A673 (cell line): ENCODE results near the gene ADARB2. TPM values are rescaled to one million over a fixed set of nuclear protein-coding genes. Genes with fewer than 3 reads are reported as not detected.

Source experiments
- BruUV-seq: library from RNA; stranded (reverse); fragments of 400-500 nt; replicated peaks from 2 replicates; lab custom pipeline; 2021; lab: Mats Ljungman, UMichigan
- CTCF ChIA-PET: fragments of 300-600 bp; sonication (Branson Sonifier 250); formaldehyde crosslinking; loops from one replicate; lab custom pipeline; 2022; ENCODE audit warnings: antibody characterized with exemption; lab: Charles Lee
- POLR2A ChIA-PET: fragments of 300-600 bp; sonication (Branson Sonifier 250); formaldehyde crosslinking; loops from one replicate; lab custom pipeline; 2022; ENCODE audit warnings: antibody characterized with exemption; ENCODE audit not compliant: low non-redundant PET; lab: Charles Lee
- DNase-seq: peaks from one replicate; pipeline ENCODE4 v3.0.0-alpha.2; 2015; ENCODE audit warnings: low spot score
- H3K27ac ChIP-seq: fragments of 200-600 bp; sonication (generic); 2 replicates; pipeline ENCODE4 v1.5.1; 2016; ENCODE audit warnings: mixed run types, low read depth, mild to moderate bottlenecking, mixed read lengths, antibody characterized with exemption, low read length; ENCODE audit not compliant: poor library complexity, severe bottlenecking
- H3K27me3 ChIP-seq: fragments of 200-600 bp; sonication (generic); replicated peaks from 2 replicates; pipeline ENCODE4 v1.6.1; 2017; ENCODE audit warnings: mixed run types, low read depth, mild to moderate bottlenecking, mixed read lengths, antibody characterized with exemption, low read length; ENCODE audit not compliant: insufficient read depth, poor library complexity
- H3K36me3 ChIP-seq: fragments of 200-600 bp; sonication (generic); 2 replicates; pipeline ENCODE4 v1.6.1; 2016; ENCODE audit warnings: mixed run types, mild to moderate bottlenecking, mixed read lengths, antibody characterized with exemption, low read length; ENCODE audit not compliant: insufficient read depth, poor library complexity, severe bottlenecking
- H3K4me1 ChIP-seq: fragments of 200-600 bp; sonication (generic); 2 replicates; pipeline ENCODE4 v1.6.1; 2017; ENCODE audit warnings: mixed run types, mild to moderate bottlenecking, mixed read lengths, antibody characterized with exemption, low read length; ENCODE audit not compliant: insufficient read depth, poor library complexity, severe bottlenecking
- H3K4me3 ChIP-seq: fragments of 200-600 bp; sonication (generic); 2 replicates; pipeline ENCODE4 v1.5.1; 2016; ENCODE audit warnings: low read depth, mixed run types, mild to moderate bottlenecking, mixed read lengths, low read length; ENCODE audit not compliant: poor library complexity, severe bottlenecking
- H3K9me3 ChIP-seq: fragments of 200-600 bp; sonication (generic); 2 replicates; pipeline ENCODE4 v1.6.1; 2016; ENCODE audit warnings: mixed run types, low read depth, mild to moderate bottlenecking, mixed read lengths, antibody characterized with exemption, low read length; ENCODE audit not compliant: poor library complexity, severe bottlenecking
- EZH2 ChIP-seq: fragments of 200-600 bp; sonication (generic); IDR thresholded peaks from 2 replicates; pipeline ENCODE4 v1.6.1; 2017; ENCODE audit warnings: borderline replicate concordance, low read depth, mild to moderate bottlenecking, mixed read lengths, antibody characterized with exemption, low read length; ENCODE audit not compliant: poor library complexity, severe bottlenecking
- intact Hi-C: fragments of 100-400 bp; cut with micrococcal nuclease; formaldehyde crosslinking; loops from one replicate; pipeline ENCODE4 v1.10.0; 2022; ENCODE audit not compliant: unreplicated experiment
- total RNA-seq: library from RNA; stranded (reverse); gene quantifications from 2 replicates; pipeline ENCODE4 v1.2.3, GENCODE V29; 2021
- TF ChIP-seq, protein P1 (sequence below): fragments of 300-800, 200-600 bp; sonication (generic); conservative IDR thresholded peaks from 2 replicates; pipeline ENCODE4 v1.5.1; 2017; ENCODE audit warnings: low read depth, mild to moderate bottlenecking, antibody characterized with exemption, low read length, moderate library complexity, mixed read lengths

The ADARB2 gene
- total RNA-seq, 1 experiment from 2014 or later = not detected

DNA sequence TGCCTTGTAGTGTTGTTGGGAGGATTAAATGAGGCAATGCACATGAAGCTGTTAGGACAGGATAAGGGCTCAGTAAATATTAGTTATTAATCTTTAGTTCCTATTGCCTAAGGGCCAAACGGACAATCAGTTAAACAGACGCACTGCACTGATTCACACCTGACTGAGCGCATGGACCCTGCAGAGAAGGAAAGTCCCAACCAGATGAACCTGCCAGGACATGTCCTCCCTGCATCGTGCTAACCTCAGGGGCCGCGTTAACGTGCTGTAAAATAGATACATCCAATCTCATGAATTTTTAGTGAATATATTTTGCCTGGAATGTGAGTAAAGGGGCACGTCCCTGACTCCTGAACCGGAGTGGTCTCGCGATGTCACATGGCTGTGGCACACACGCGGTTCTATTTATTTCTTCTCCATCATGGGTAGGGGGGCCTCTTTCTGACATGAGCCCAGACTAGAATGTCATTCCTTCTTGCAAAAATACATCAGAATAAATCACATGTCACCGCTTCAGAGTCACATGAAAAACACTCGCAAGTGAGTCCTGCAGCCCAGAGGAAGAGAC lies 12.3 kb downstream of the ADARB2 start:
- Histone ChIP-seq H3K4me3 (no peak overlapping the region), H3K27ac (no peak overlapping the region), H3K9me3 (no peaks in the 10 kb centered on the region), H3K27me3 (peaks cover 77% of the 10 kb centered on the region), H3K4me1 (no peaks in the 10 kb centered on the region), H3K36me3 (no peaks in the 10 kb centered on the region)
- DNase-seq = no peak
- intact Hi-C loops = no loop called here
- ChIA-PET CTCF (no interaction called here), POLR2A (no interaction called here)
- no TSS peak for BruUV-seq
- TF ChIP-seq, protein P1, sequence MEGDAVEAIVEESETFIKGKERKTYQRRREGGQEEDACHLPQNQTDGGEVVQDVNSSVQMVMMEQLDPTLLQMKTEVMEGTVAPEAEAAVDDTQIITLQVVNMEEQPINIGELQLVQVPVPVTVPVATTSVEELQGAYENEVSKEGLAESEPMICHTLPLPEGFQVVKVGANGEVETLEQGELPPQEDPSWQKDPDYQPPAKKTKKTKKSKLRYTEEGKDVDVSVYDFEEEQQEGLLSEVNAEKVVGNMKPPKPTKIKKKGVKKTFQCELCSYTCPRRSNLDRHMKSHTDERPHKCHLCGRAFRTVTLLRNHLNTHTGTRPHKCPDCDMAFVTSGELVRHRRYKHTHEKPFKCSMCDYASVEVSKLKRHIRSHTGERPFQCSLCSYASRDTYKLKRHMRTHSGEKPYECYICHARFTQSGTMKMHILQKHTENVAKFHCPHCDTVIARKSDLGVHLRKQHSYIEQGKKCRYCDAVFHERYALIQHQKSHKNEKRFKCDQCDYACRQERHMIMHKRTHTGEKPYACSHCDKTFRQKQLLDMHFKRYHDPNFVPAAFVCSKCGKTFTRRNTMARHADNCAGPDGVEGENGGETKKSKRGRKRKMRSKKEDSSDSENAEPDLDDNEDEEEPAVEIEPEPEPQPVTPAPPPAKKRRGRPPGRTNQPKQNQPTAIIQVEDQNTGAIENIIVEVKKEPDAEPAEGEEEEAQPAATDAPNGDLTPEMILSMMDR = no peak
- no peak for TF ChIP-seq EZH2

DNA sequence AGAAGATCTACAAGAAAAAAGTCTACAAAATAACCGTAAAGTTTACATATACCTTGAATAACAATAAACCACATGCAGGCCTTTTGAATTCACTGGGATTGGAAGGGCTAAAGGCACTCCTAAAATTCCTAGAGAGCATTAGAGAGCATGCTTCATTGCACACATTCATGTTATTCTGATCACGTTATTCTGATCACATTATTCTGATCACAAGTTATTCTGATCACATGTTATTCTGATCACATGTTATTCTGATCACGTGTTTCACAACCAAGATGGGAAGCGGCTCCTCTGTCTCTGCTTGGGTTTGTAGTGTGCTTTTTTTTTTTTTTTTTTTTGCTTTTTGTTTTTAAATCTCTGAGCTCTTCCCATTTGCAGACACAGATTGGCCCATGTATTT lies 20.5 kb downstream of the ADARB2 start:
- Histone ChIP-seq H3K9me3 (no peaks in the 10 kb centered on the region), H3K36me3 (no peaks in the 10 kb centered on the region), H3K27me3 (peaks cover 92% of the 10 kb centered on the region), H3K27ac (no peak overlapping the region), H3K4me3 (no peak overlapping the region), H3K4me1 (no peaks in the 10 kb centered on the region)
- intact Hi-C loops = no loop called here
- no peak for DNase-seq
- no TSS peak for BruUV-seq
- ChIA-PET CTCF (interaction anchor here (0.6 kb wide), 1 partner anchor 786 kb away, joined by 6 read pairs; the partner anchor contains the start of gene LARP4B), POLR2A (no interaction called here)
- TF ChIP-seq, protein P1 = no peak
- TF ChIP-seq EZH2 = no peak

DNA sequence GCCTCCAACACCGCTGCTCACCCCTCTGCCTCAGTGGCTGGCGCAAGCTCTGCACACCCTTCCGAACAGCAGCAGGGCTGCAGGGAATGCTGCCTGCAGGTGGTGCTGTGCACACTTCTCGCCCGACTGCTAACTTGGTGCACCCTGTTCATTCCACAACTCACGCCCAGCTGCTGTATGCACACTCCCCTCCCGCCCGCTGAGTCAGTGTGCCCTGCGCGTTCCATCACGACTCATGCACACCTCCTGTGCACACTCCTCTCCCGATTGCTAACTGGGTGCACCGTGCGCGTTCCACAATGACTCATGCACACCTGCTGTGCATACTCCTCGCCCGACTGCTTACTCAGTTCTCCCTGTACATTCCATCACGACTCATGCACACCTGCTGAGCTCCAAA lies 21.5 kb downstream of the ADARB2 start:
- Histone ChIP-seq H3K27ac (no peak overlapping the region), H3K9me3 (no peaks in the 10 kb centered on the region), H3K4me3 (no peak overlapping the region), H3K4me1 (no peaks in the 10 kb centered on the region), H3K36me3 (no peaks in the 10 kb centered on the region), H3K27me3 (peaks cover 92% of the 10 kb centered on the region)
- peak; percentile 48 for DNase-seq
- ChIA-PET CTCF (no interaction called here), POLR2A (no interaction called here)
- no TSS peak for BruUV-seq
- TF ChIP-seq EZH2 = peak; percentile 35
- TF ChIP-seq, protein P1 = peak; percentile 70
- intact Hi-C loops = no loop called here
